Uterus (tissue), 4 donors: ENCODE data around the gene RGS11. TPM values are rescaled to one million over a fixed set of nuclear protein-coding genes. Genes with fewer than 3 reads are reported as not detected.

Experiments used
- DNase-seq, 2 donors: peaks; one replicate each; pipeline ENCODE4 v3.0.0-alpha.2; 2019 to 2020
- H3K27ac ChIP-seq, 2 donors: fragments of 200-600 bp; sonication (generic); 1 replicate in 1 of 2; 2 replicates in 1 of 2; pipeline ENCODE4 v1.5.1; 2016 to 2018
- H3K27me3 ChIP-seq, 2 donors: fragments of 200-600 bp; sonication (generic); one replicate each; pipeline ENCODE4 v1.5.1; 2018 to 2019; ENCODE audit warnings: control low read depth in 1 of 2
- H3K36me3 ChIP-seq, 2 donors: fragments of 200-600 bp; sonication (generic); one replicate each; pipeline ENCODE4 v1.5.1; 2019; ENCODE audit warnings: control low read depth in 1 of 2
- H3K4me1 ChIP-seq, 2 donors: fragments of 200-600 bp; sonication (generic); one replicate each; pipeline ENCODE4 v1.5.1; 2018 to 2019; ENCODE audit warnings: control low read depth in 1 of 2
- H3K4me3 ChIP-seq, 2 donors: fragments of 200-600 bp; sonication (generic); 1 replicate in 1 of 2; 2 replicates in 1 of 2; pipeline ENCODE4 v1.5.1; 2018 to 2019; ENCODE audit warnings: mild to moderate bottlenecking in 1 of 2
- H3K9me3 ChIP-seq, 2 donors: fragments of 200-600 bp; sonication (generic); one replicate each; pipeline ENCODE4 v1.5.1; 2019; ENCODE audit warnings: control low read depth in 1 of 2
- CTCF ChIP-seq, 4 experiments: fragments of 200-600 bp in 2 of 4; fragments of 450-650 bp in 2 of 4; sonication (generic) in 2 of 4; IDR thresholded peaks; one replicate each; pipeline ENCODE4 v1.5.1; 2016 to 2019; ENCODE audit warnings: antibody characterized with exemption in 4 of 4, mild to moderate bottlenecking in 2 of 4, moderate library complexity in 1 of 4
- POLR2A ChIP-seq, 2 donors: fragments of 450-650 bp; IDR thresholded peaks; one replicate each; pipeline ENCODE4 v1.6.1; 2016; ENCODE audit warnings: antibody characterized with exemption in 2 of 2, mild to moderate bottlenecking in 1 of 2, moderate library complexity in 1 of 2
- intact Hi-C: fragments of 100-400 bp; cut with DNase I; formaldehyde crosslinking; loops from one replicate; pipeline ENCODE4 v1.15.1; 2023; ENCODE audit warnings: low total_unique reads
- total RNA-seq, 4 donors: library from RNA; depleted of rRNA in 3 of 4; stranded (reverse); fragments of >200 nt in 3 of 4; gene quantifications; one replicate each; pipeline versions ENCODE4 v1.1.0 to v1.2.4, GENCODE V29; 2014 to 2023
- donor health status: DM: yes; HTN: yes; CAD: no.

RGS11 gene
- total RNA-seq, 4 donors from 2014 or later = 1.1 to 2.4 (median 2.3) TPM; not detected in 1

- H3K27ac ChIP-seq = no peak overlapping the region
- intact Hi-C loops = loop anchor here (10.0 kb wide), 1 partner anchor 62 kb away; no protein-coding TSS in a partner anchor
- no peaks in the 10 kb centered on the region for H3K9me3 ChIP-seq
- H3K27me3 ChIP-seq = peaks cover 3 to 8% of the 10 kb centered on the region in 2 donors
- TF ChIP-seq POLR2A (IDR thresholded peaks at IDR 0.05) (no peak), CTCF (IDR thresholded peaks at IDR 0.05) (no peak)
- no peaks in the 10 kb centered on the region for H3K36me3 ChIP-seq
- no peak for DNase-seq
- no peak overlapping the region for H3K4me3 ChIP-seq
- peaks cover 0 to 9% of the 10 kb centered on the region in 2 donors for H3K4me1 ChIP-seq
Measured at GRCh38 chr16:282491-282890, 6.7 kb upstream of the RGS11 start.

GRCh38 chr16:281660-282255 is 6.0 kb upstream of the RGS11 start:
- H3K9me3 ChIP-seq = no peaks in the 10 kb centered on the region
- H3K36me3 ChIP-seq = no peaks in the 10 kb centered on the region
- intact Hi-C loops = loop anchor here (10.0 kb wide), 1 partner anchor 63 kb away; no protein-coding TSS in a partner anchor
- TF ChIP-seq CTCF (IDR thresholded peaks at IDR 0.05) (no peak), POLR2A (IDR thresholded peaks at IDR 0.05) (no peak)
- H3K4me1 ChIP-seq = peaks cover 0 to 9% of the 10 kb centered on the region in 2 donors
- peaks cover 3 to 8% of the 10 kb centered on the region in 2 donors for H3K27me3 ChIP-seq
- DNase-seq = no peak
- H3K4me3 ChIP-seq = no peak overlapping the region
- no peak overlapping the region for H3K27ac ChIP-seq

GRCh38 chr16:280991-281659 is 5.4 kb upstream of the RGS11 start:
- no peak for TF ChIP-seq POLR2A (IDR thresholded peaks at IDR 0.05)
- no peak for TF ChIP-seq CTCF (IDR thresholded peaks at IDR 0.05)
- Histone ChIP-seq H3K4me1 (peaks cover 0 to 9% of the 10 kb centered on the region in 2 donors), H3K27me3 (peaks cover 3 to 8% of the 10 kb centered on the region in 2 donors), H3K36me3 (no peaks in the 10 kb centered on the region), H3K4me3 (no peak overlapping the region), H3K9me3 (no peaks in the 10 kb centered on the region), H3K27ac (no peak overlapping the region)
- no peak for DNase-seq
- intact Hi-C loops = loop anchor here (10.0 kb wide), 1 partner anchor 64 kb away; no protein-coding TSS in a partner anchor

GRCh38 chr16:280552-280951 is 4.8 kb upstream of the RGS11 start, which contains the start of gene ARHGDIG:
Gene ARHGDIG (plus strand): TSS chr16:280591. CDS start chr16:280681, 90 bp downstream.
- no peak within 1 kb of the TSS for H3K4me3 ChIP-seq
- no peak within 1 kb of the TSS for H3K27ac ChIP-seq
- H3K9me3 ChIP-seq = no peaks in the 10 kb centered on the region

More at GRCh38 chr16:280552-280951, 4.8 kb upstream of the RGS11 start, which contains the start of gene ARHGDIG:
- intact Hi-C loops = loop anchor here (10.0 kb wide), 1 partner anchor 64 kb away; no protein-coding TSS in a partner anchor
- TF ChIP-seq POLR2A (IDR thresholded peaks at IDR 0.05) (no peak), CTCF (IDR thresholded peaks at IDR 0.05) (no peak)
- H3K27me3 ChIP-seq = peaks cover 3 to 8% of the 10 kb centered on the region in 2 donors
- H3K4me1 ChIP-seq = peaks cover 0 to 9% of the 10 kb centered on the region in 2 donors
- H3K36me3 ChIP-seq = no peaks in the 10 kb centered on the region
- DNase-seq = no peak
